PC-3 (cell line): Measurements from ENCODE around the gene CHMP2A. TPM values are rescaled to one million over a fixed set of nuclear protein-coding genes. Genes with fewer than 3 reads are reported as not detected.
A peak's percentile ranks its signal among the peaks of the same experiment; 100 is the strongest.

Experiments used
- ATAC-seq: fragments of 200-7000 bp; cut with Tn5 transposase; 2 replicates; pipeline ENCODE4 v1.9.1; 2020; ENCODE audit warnings: mild to moderate bottlenecking, moderate library complexity
- BruUV-seq: library from RNA; stranded (reverse); fragments of 400-500 nt; replicated peaks from 2 replicates; lab custom pipeline; 2021; lab: Mats Ljungman, UMichigan
- CTCF ChIA-PET: fragments of 300-600 bp; sonication (Branson Sonifier 250); formaldehyde crosslinking; loops from one replicate; lab custom pipeline; 2022; ENCODE audit warnings: antibody characterized with exemption; lab: Charles Lee
- POLR2A ChIA-PET: fragments of 300-600 bp; sonication (Branson Sonifier 250); formaldehyde crosslinking; loops from one replicate; lab custom pipeline; 2022; ENCODE audit warnings: antibody characterized with exemption; ENCODE audit not compliant: unreplicated experiment; lab: Charles Lee
- DNase-seq: peaks from one replicate; pipeline ENCODE4 v3.0.0-alpha.2; 2015
- H2AFZ ChIP-seq: fragments of 300-600 bp; sonication (generic); 2 replicates; pipeline ENCODE4 v1.6.0; 2016; ENCODE audit warnings: antibody characterized with exemption, low read length
- H3F3A ChIP-seq: fragments of 300-600 bp; sonication (generic); one replicate; pipeline ENCODE4 v1.6.0; 2017; ENCODE audit warnings: antibody characterized with exemption, low read length, control low read depth, mild to moderate bottlenecking; ENCODE audit not compliant: unreplicated experiment
- H3K27ac ChIP-seq: fragments of 300-600 bp; sonication (generic); 2 replicates; pipeline ENCODE4 v1.5.1; 2016; ENCODE audit warnings: mild to moderate bottlenecking, low read length
- H3K27me3 ChIP-seq: fragments of 300-600 bp; sonication (generic); 2 replicates; pipeline ENCODE4 v1.6.1; 2016; ENCODE audit warnings: low read length, mixed read lengths
- H3K36me3 ChIP-seq: fragments of 300-600 bp; sonication (generic); 2 replicates; pipeline ENCODE4 v1.6.1; 2016; ENCODE audit warnings: low read depth, mixed run types, low read length, mixed read lengths
- H3K4me1 ChIP-seq: fragments of 300-600 bp; sonication (generic); 2 replicates; pipeline ENCODE4 v1.5.1; 2016; ENCODE audit warnings: low read length; ENCODE audit not compliant: insufficient read depth
- H3K4me2 ChIP-seq: fragments of 300-600 bp; sonication (generic); 2 replicates; pipeline ENCODE4 v1.6.0; 2016; ENCODE audit warnings: low read length
- H3K4me3 ChIP-seq: fragments of 300-600 bp; sonication (generic); 2 replicates; pipeline ENCODE4 v1.5.1; 2016; ENCODE audit warnings: mild to moderate bottlenecking, low read length, mixed read lengths
- H3K79me2 ChIP-seq: fragments of 300-600 bp; sonication (generic); 2 replicates; pipeline ENCODE4 v1.6.1; 2017; ENCODE audit warnings: low read length, mixed read lengths
- H3K9ac ChIP-seq: fragments of 300-600 bp; sonication (generic); 2 replicates; pipeline ENCODE4 v1.6.0; 2016; ENCODE audit warnings: mild to moderate bottlenecking, low read length
- H3K9me2 ChIP-seq: fragments of 300-600 bp; sonication (generic); replicated peaks from 2 replicates; pipeline ENCODE4 v1.6.1; 2016; ENCODE audit warnings: mixed run types, low read length, mixed read lengths
- H3K9me3 ChIP-seq: fragments of 300-600 bp; sonication (generic); 2 replicates; pipeline ENCODE4 v1.6.1; 2016; ENCODE audit warnings: low read length, mixed read lengths
- H4K20me1 ChIP-seq: fragments of 300-600 bp; sonication (generic); 2 replicates; pipeline ENCODE4 v1.6.1; 2016; ENCODE audit warnings: low read length, mixed read lengths
- EZH2 ChIP-seq: fragments of 300-600 bp; sonication (generic); IDR thresholded peaks from one replicate; pipeline ENCODE4 v1.6.1; 2017; ENCODE audit warnings: antibody characterized with exemption, mild to moderate bottlenecking, low read length; ENCODE audit not compliant: unreplicated experiment
- intact Hi-C: fragments of 100-400 bp; cut with micrococcal nuclease; formaldehyde crosslinking; loops from 2 replicates; pipeline ENCODE4 v1.9.0; 2023
- total RNA-seq: library from RNA; depleted of rRNA; stranded (reverse); fragments of >200 nt; gene quantifications from 2 replicates; pipeline ENCODE4 v1.2.3, GENCODE V29; 2014
- TF ChIP-seq, protein P1 (sequence below): fragments of 300-600 bp; sonication (generic); conservative IDR thresholded peaks from 2 replicates; pipeline ENCODE4 v1.5.1; 2017; ENCODE audit warnings: antibody characterized with exemption, low read depth, mild to moderate bottlenecking, low read length

The CHMP2A gene
- total RNA-seq, 1 experiment from 2014 or later: 220 TPM

DNA sequence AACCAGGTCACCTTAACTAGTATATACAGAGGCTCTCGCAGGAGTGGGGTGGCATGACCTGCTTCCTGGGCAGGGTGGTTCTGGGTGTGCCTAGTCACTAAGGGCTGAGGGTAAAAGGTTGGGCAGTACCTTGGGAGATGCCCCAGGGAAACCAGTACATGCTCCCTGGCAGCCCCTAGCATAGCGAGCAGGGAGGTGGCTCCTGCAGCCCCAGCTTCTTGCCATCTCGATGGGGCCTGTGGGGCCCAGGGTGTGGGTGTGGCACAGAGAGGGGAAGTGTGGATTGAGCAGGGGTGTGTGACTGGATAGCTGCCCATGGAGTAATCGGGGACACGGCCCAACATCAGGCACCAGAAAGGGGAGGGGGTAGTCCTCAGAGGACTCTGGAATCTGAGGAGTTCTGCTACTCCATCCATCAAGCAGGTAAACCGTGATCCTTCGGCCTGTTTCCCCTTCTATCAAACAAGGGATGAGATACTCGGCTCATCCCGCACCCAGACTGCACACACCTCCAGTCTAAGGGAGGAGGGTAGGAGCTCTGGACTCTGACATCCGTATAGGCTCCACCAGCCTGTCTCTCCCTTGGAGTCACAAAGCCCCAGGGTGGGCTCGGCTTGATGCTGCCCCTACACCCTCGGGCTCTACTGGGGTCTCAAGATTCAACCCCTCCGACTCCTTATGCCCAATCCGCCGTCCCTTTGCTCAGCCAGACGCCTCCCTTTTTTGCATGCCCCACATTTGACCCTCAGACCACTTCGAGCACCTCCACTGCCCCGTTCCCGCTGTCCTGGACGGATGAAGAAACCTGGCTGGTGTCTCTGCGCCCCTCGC, 36.4 kb downstream of the CHMP2A start:
- Histone ChIP-seq H3K27me3 (no peaks in the 10 kb centered on the region), H3K36me3 (peaks cover 17% of the 10 kb centered on the region), H3K27ac (peak overlapping the region; percentile 65), H3K79me2 (peaks cover 44% of the 10 kb centered on the region), H3K9ac (peak overlapping the region; percentile 94), H3K4me3 (peak overlapping the region; percentile 89), H2AFZ (peak overlapping the region; percentile 85), H3K9me3 (no peaks in the 10 kb centered on the region), H3K4me2 (peak overlapping the region; percentile 95), H3K4me1 (peaks cover 16% of the 10 kb centered on the region), H4K20me1 (no peaks in the 10 kb centered on the region), H3K9me2 (no peaks in the 10 kb centered on the region), H3F3A (no peaks in the 10 kb centered on the region)
- intact Hi-C loops: loop anchor here (1.0 to 2.0 kb wide), 2 partner anchors 19 to 56 kb away; no protein-coding TSS in a partner anchor
- DNase-seq: peak; percentile 4
- CTCF ChIA-PET: interaction anchor here (0.9 to 1.4 kb wide), 5 partner anchors 14 to 156 kb away, joined by 3 to 5 read pairs (median 3); partner anchors contain the start of genes CHMP2A, ZNF324B and ZNF497
- BruUV-seq: no TSS peak
- ATAC-seq: no peak
- TF ChIP-seq, protein P1, sequence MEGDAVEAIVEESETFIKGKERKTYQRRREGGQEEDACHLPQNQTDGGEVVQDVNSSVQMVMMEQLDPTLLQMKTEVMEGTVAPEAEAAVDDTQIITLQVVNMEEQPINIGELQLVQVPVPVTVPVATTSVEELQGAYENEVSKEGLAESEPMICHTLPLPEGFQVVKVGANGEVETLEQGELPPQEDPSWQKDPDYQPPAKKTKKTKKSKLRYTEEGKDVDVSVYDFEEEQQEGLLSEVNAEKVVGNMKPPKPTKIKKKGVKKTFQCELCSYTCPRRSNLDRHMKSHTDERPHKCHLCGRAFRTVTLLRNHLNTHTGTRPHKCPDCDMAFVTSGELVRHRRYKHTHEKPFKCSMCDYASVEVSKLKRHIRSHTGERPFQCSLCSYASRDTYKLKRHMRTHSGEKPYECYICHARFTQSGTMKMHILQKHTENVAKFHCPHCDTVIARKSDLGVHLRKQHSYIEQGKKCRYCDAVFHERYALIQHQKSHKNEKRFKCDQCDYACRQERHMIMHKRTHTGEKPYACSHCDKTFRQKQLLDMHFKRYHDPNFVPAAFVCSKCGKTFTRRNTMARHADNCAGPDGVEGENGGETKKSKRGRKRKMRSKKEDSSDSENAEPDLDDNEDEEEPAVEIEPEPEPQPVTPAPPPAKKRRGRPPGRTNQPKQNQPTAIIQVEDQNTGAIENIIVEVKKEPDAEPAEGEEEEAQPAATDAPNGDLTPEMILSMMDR: peak; percentile 53; the same call in 1 of the 2 replicates
- no peak for TF ChIP-seq EZH2
- POLR2A ChIA-PET: interaction anchor here (0.6 to 1.7 kb wide), 3 partner anchors 9 to 41 kb away, joined by 3 to 6 read pairs (median 4); partner anchors contain the start of gene TRIM28

DNA sequence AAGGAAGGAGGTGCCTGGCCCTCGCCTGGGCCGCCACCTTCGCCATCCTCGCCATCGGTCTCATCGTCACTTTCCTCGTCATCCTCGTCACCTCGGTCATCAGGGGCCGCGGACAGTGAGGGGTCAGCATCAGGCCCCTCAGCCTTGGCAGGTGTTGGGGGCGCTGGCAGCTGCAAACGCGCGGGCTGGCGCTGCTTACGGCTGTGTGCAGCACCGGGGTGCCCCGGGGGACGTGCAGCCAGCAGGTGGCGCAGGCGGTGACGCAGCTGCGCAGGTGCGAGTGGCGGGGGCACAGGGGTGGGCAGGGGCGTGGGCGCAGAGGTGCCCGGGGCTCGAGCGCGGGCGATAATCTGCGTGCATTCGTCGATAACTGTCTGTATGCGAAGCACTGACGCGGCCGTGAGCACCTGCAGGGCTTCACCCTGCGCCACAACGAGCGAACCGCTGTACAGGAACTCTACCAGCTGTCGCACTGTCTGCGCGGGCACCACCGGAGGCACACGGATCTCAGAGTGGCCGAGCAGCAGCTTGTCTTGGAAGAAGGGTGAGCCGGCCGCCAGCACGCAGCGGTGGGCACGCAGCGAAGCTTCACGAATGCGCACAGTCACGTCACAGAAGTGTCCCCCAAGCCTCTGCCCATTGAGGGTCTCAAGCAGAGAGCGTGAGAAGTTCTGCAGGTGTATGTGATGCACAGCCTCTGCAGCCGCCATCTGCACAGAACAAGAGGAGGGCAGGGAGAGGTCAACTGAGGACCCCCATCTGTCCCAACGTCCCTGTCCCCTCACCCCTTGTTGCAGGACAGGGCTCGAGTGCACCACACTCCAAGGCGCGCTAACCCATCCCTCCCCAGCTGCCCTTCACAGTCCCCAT, 37.7 kb downstream of the CHMP2A start:
- Histone ChIP-seq H3K9me2 (no peaks in the 10 kb centered on the region), H3K4me1 (peaks cover 16% of the 10 kb centered on the region), H3K4me2 (no peak overlapping the region), H2AFZ (no peak overlapping the region), H4K20me1 (no peaks in the 10 kb centered on the region), H3K9me3 (no peaks in the 10 kb centered on the region), H3K36me3 (peaks cover 17% of the 10 kb centered on the region), H3K4me3 (no peak overlapping the region), H3K27me3 (no peaks in the 10 kb centered on the region), H3K79me2 (peaks cover 44% of the 10 kb centered on the region), H3K27ac (no peak overlapping the region), H3K9ac (no peak overlapping the region), H3F3A (no peaks in the 10 kb centered on the region)
- TF ChIP-seq, protein P1: peak; percentile 40
- TF ChIP-seq EZH2: no peak
- CTCF ChIA-PET: no interaction called here
- intact Hi-C loops: no loop called here
- ATAC-seq (no peak), DNase-seq (no peak)
- POLR2A ChIA-PET: no interaction called here
- no TSS peak for BruUV-seq
